Ishikawa (cell line): Measurements from ENCODE around the gene RNF151.

Experiments
- CEBPB ChIP-seq: IDR thresholded peaks from 2 replicates; pipeline ENCODE4 v1.6.1; 2012
- CREB1 ChIP-seq: IDR thresholded peaks from 2 replicates; pipeline ENCODE4 v1.6.1; 2012; ENCODE audit warnings: low read depth
- EGR1 ChIP-seq: IDR thresholded peaks from 2 replicates; pipeline ENCODE4 v1.6.1; 2012
- EP300 ChIP-seq: IDR thresholded peaks from 2 replicates; pipeline ENCODE4 v1.6.1; 2012; ENCODE audit warnings: borderline replicate concordance
- FOXM1 ChIP-seq: IDR thresholded peaks from 2 replicates; pipeline ENCODE4 v1.6.1; 2012; ENCODE audit warnings: low read depth, borderline replicate concordance
- MAX ChIP-seq: IDR thresholded peaks from 2 replicates; pipeline ENCODE4 v1.6.1; 2012
- NFIC ChIP-seq: IDR thresholded peaks from 2 replicates; pipeline ENCODE4 v1.6.1; 2012
- RAD21 ChIP-seq: IDR thresholded peaks from 2 replicates; pipeline ENCODE4 v1.6.1; 2012; ENCODE audit warnings: low read depth
- REST ChIP-seq: IDR thresholded peaks from 2 replicates; pipeline ENCODE4 v1.6.1; 2012; ENCODE audit warnings: low read depth, mild to moderate bottlenecking
- TAF1 ChIP-seq: IDR thresholded peaks from 2 replicates; pipeline ENCODE4 v1.6.1; 2012; ENCODE audit warnings: low read depth, mild to moderate bottlenecking
- TCF12 ChIP-seq: IDR thresholded peaks from 2 replicates; pipeline ENCODE4 v1.6.1; 2012; ENCODE audit warnings: low read depth
- TEAD4 ChIP-seq: IDR thresholded peaks from 2 replicates; pipeline ENCODE4 v1.6.1; 2012
- USF1 ChIP-seq: IDR thresholded peaks from 2 replicates; pipeline ENCODE4 v1.6.1; 2012
- YY1 ChIP-seq: IDR thresholded peaks from 2 replicates; pipeline ENCODE4 v1.6.1; 2012; ENCODE audit warnings: low read depth
- ZBTB7A ChIP-seq: IDR thresholded peaks from 2 replicates; pipeline ENCODE4 v1.6.1; 2012; ENCODE audit warnings: low read depth

Gene RNF151

GRCh38 chr16:1980030-1980769, 13.5 kb downstream of the RNF151 start:
- TF ChIP-seq REST (no peak), TAF1 (no peak), MAX (no peak), CEBPB (no peak), EGR1 (no peak), USF1 (no peak), FOXM1 (no peak)

GRCh38 chr16:1980770-1981087, 14.1 kb downstream of the RNF151 start:
- no peak for TF ChIP-seq MAX
- TF ChIP-seq YY1: no peak
- TF ChIP-seq USF1: no peak
- TF ChIP-seq ZBTB7A: no peak

- TF ChIP-seq CEBPB: no peak
- TF ChIP-seq CREB1: no peak
- TF ChIP-seq TAF1: no peak
- TF ChIP-seq RAD21: no peak
- no peak for TF ChIP-seq REST
- no peak for TF ChIP-seq NFIC
- TF ChIP-seq EP300: no peak
- no peak for TF ChIP-seq TCF12
- TF ChIP-seq TEAD4: no peak
- no peak for TF ChIP-seq FOXM1
- no peak for TF ChIP-seq USF1
- TF ChIP-seq ZBTB7A: no peak
- TF ChIP-seq EGR1: no peak
- TF ChIP-seq YY1: no peak
- TF ChIP-seq MAX: no peak
Measured at GRCh38 chr16:1981398-1981836, 14.8 kb downstream of the RNF151 start, which contains the start of gene NOXO1. TSS of gene NOXO1 (minus strand) at chr16:1981469. CDS start at chr16:1981179, 290 bp downstream.

GRCh38 chr16:1982013-1982433, 15.4 kb downstream of the RNF151 start:
- no peak for TF ChIP-seq YY1
- no peak for TF ChIP-seq CEBPB
- no peak for TF ChIP-seq CREB1
- TF ChIP-seq TAF1: no peak
- TF ChIP-seq FOXM1: no peak
- no peak for TF ChIP-seq REST
- TF ChIP-seq RAD21: no peak
- TF ChIP-seq MAX: no peak
- no peak for TF ChIP-seq TCF12
- TF ChIP-seq EP300: no peak
- no peak for TF ChIP-seq TEAD4
- no peak for TF ChIP-seq NFIC
- no peak for TF ChIP-seq USF1
